ENCODE measurements around the gene RFLNA. TPM values are rescaled to one million over a fixed set of nuclear protein-coding genes. Genes with fewer than 3 reads are reported as not detected.

Gene RFLNA
- total RNA-seq, 4 donors from 2014 or later = 11.4 to 19.4 (median 17.0) TPM

DNA sequence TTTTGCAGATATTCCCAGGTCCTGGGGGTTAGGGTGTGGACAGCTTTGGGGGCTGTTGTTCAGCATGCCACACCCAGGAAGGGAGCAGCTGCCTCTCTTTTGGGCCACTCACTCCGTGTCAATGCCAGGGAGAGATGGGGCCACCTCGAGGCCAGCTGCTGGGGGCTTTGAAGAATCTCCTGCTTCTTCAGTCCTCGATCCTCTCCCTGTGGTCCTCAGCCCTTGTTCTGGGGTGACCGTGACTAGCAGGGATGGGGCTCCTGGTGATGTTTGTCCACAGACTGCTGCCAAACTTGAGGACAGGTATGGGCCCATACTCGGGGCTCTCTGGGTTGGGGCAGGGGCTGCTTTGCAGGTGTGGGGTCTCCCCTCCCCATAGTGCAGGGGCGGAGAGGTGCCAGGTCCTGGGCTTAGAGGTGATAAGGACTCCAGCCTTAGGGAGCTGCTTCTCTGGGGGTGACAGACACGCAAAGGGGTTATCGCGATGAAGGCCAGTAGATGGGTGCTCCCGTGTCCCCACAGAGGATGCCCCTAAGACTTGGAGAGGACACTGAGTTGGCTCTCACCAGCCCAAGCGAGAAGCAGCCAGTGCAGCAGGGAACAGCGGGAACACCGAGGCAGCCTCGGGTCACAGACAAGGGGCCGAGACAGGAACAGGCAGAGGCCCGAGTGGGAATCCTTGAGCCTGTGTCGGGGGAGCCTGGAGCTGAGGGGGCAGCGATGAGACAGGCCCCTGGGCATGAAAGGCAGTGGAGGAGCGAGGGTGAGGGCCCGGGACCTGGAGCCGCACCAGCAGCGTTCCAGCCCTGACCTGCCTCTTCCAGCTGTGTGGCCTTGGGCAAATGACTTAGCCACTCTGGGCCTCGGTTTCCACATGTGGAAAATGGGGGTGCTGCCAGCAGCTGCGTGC is 11.1 kb downstream of the RFLNA start:
- Histone ChIP-seq H3K27me3 (no peaks in the 10 kb centered on the region), H3K4me1 (peaks cover 0 to 17% (median 0%) of the 10 kb centered on the region in 4 donors), H3K9me3 (no peaks in the 10 kb centered on the region), H3K4me3 (no peak overlapping the region), H3K36me3 (no peaks in the 10 kb centered on the region), H3K27ac (no peak overlapping the region)
- no peak for DNase-seq (ENCODE audit: low spot score in 2 of 2)
- WGBS, 2 donors = 89% methylated on average over 19 to 24 of the region's 24 CpGs
- TF ChIP-seq, protein P1, sequence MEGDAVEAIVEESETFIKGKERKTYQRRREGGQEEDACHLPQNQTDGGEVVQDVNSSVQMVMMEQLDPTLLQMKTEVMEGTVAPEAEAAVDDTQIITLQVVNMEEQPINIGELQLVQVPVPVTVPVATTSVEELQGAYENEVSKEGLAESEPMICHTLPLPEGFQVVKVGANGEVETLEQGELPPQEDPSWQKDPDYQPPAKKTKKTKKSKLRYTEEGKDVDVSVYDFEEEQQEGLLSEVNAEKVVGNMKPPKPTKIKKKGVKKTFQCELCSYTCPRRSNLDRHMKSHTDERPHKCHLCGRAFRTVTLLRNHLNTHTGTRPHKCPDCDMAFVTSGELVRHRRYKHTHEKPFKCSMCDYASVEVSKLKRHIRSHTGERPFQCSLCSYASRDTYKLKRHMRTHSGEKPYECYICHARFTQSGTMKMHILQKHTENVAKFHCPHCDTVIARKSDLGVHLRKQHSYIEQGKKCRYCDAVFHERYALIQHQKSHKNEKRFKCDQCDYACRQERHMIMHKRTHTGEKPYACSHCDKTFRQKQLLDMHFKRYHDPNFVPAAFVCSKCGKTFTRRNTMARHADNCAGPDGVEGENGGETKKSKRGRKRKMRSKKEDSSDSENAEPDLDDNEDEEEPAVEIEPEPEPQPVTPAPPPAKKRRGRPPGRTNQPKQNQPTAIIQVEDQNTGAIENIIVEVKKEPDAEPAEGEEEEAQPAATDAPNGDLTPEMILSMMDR (IDR thresholded peaks at IDR 0.05) = no peak
- TF ChIP-seq POLR2A (IDR thresholded peaks at IDR 0.05) (no peak), EP300 (IDR thresholded peaks at IDR 0.05) (no peak)

DNA sequence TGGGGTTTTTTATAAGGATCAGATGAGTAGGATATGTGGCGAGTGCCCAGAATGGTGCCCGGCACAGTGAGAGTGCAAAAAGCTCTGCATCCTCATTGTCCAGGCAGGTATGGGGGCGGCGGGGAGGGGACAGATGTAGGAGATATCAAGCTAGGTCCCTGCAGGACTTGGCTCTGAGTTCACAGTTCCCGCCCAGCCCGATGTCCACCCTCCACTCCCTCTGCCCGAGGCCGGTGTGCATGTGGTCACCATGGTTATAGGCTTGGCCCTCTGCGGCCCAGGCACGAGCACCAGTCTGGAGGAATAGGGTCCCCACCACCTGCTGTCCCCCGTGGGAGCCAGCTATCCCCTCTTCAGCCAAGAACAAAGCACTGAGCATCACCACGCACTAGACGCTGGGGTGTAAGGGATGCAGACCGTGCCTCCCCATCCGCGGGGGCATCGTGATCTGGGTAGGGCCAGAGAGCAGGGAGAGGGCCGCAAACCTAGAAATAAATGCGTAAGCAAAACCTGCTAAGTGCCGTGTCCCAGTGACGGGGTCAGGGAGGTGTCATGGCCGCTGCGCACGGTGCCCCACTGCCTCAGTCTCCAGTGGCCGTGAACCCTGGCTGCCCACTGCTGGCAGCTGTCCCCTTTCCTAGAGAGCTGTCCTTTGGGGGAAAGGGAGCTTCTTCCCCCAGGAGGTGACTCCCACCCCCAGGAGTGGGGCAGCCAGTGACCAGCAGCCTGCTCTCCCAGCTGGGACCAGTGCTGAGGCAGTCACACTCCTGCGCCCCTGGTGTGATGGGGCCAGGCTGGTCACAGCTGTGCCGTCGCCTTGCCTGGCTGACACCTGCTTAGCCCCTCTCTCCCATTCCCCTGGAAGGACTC is 12.0 kb downstream of the RFLNA start:
- peaks cover 0 to 23% (median 0%) of the 10 kb centered on the region in 4 donors for H3K4me1 ChIP-seq
- no peak for DNase-seq (ENCODE audit: low spot score in 2 of 2)
- no peaks in the 10 kb centered on the region for H3K27me3 ChIP-seq
- TF ChIP-seq POLR2A (IDR thresholded peaks at IDR 0.05) (no peak), EP300 (IDR thresholded peaks at IDR 0.05) (no peak)
- TF ChIP-seq, protein P1 (IDR thresholded peaks at IDR 0.05) = no peak
- 86% methylated on average over 28 of the region's 28 CpGs for WGBS, 2 donors
- no peak overlapping the region for H3K4me3 ChIP-seq
- H3K36me3 ChIP-seq = no peaks in the 10 kb centered on the region
- H3K9me3 ChIP-seq = no peaks in the 10 kb centered on the region
- no peak overlapping the region for H3K27ac ChIP-seq

DNA sequence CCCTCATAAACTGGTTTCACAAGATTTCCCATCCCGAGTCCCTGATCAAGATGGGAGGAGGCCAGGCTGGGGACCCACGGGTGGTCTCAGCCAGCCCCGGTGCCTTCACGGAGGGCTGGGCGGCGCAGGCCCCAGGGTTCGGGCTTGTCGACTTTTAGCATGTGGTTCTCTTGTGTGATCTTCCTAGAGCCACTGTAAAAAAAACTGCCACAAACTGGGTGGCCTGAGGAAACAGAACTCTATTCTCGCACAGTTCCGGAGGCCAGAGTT is 12.6 kb downstream of the RFLNA start:
- H3K27me3 ChIP-seq = no peaks in the 10 kb centered on the region
- DNase-seq (ENCODE audit: low spot score in 2 of 2) = no peak
- H3K27ac ChIP-seq = no peak overlapping the region
- no peak overlapping the region for H3K4me3 ChIP-seq
- 64 to 81% methylated on average over 3 to 10 of the region's 10 CpGs for WGBS, 2 donors
- H3K9me3 ChIP-seq = no peaks in the 10 kb centered on the region
- peaks cover 0 to 21% (median 0%) of the 10 kb centered on the region in 4 donors for H3K4me1 ChIP-seq
- H3K36me3 ChIP-seq = peaks cover 0 to 3% (median 0%) of the 10 kb centered on the region in 3 donors
- TF ChIP-seq POLR2A (IDR thresholded peaks at IDR 0.05) = no peak
- TF ChIP-seq, protein P1 (IDR thresholded peaks at IDR 0.05) = no peak
- no peak for TF ChIP-seq EP300 (IDR thresholded peaks at IDR 0.05)

- Histone ChIP-seq H3K36me3 (peaks cover 0 to 5% (median 0%) of the 10 kb centered on the region in 3 donors), H3K4me1 (peaks cover 0 to 9% (median 0%) of the 10 kb centered on the region in 4 donors), H3K9me3 (no peaks in the 10 kb centered on the region), H3K27ac (no peak overlapping the region), H3K27me3 (no peaks in the 10 kb centered on the region), H3K4me3 (no peak overlapping the region)
- 91 to 93% methylated on average over 15 to 18 of the region's 18 CpGs for WGBS, 2 donors
- no peak for DNase-seq (ENCODE audit: low spot score in 2 of 2)
- TF ChIP-seq, protein P1 (IDR thresholded peaks at IDR 0.05) = no peak
Observed at GRCh38 chr12:124308741-124309140, 13.8 kb downstream of the RFLNA start.

- no peak for TF ChIP-seq EP300 (IDR thresholded peaks at IDR 0.05)
- TF ChIP-seq, protein P1 (IDR thresholded peaks at IDR 0.05) = no peak
- TF ChIP-seq POLR2A (IDR thresholded peaks at IDR 0.05) = no peak
- H3K36me3 ChIP-seq = peaks cover 0 to 9% (median 0%) of the 10 kb centered on the region in 3 donors
- WGBS, 2 donors = 86 to 90% methylated on average over 8 to 16 of the region's 16 CpGs
- H3K27ac ChIP-seq = no peak overlapping the region
- no peak overlapping the region for H3K4me3 ChIP-seq
- H3K27me3 ChIP-seq = no peaks in the 10 kb centered on the region
- no peak for DNase-seq (ENCODE audit: low spot score in 2 of 2)
- peaks cover 0 to 9% (median 0%) of the 10 kb centered on the region in 4 donors for H3K4me1 ChIP-seq
- H3K9me3 ChIP-seq = no peaks in the 10 kb centered on the region
Observed at GRCh38 chr12:124309231-124309630, 14.3 kb downstream of the RFLNA start.

All from tibial nerve (tissue), 4 donors.